Panc1 (cell line): ENCODE measurements around the gene SCAF4. TPM values are rescaled to one million over a fixed set of nuclear protein-coding genes. Genes with fewer than 3 reads are reported as not detected.

ENCODE experiments used
- ATAC-seq: fragments of 200-7000 bp; cut with Tn5 transposase; 2 replicates; pipeline ENCODE4 v1.9.1; 2020; ENCODE audit warnings: mild to moderate bottlenecking, moderate library complexity
- Bru-seq: library from RNA; stranded (reverse); fragments of 400-500 nt; gene quantifications from one replicate; lab custom pipeline; 2021; lab: Mats Ljungman, UMichigan
- BruChase-seq, 2 experiments: library from RNA; stranded (reverse); fragments of 400-500 nt; gene quantifications; one replicate each; lab custom pipeline; 2021; lab: Mats Ljungman, UMichigan
- BruUV-seq: library from RNA; stranded (reverse); fragments of 400-500 nt; replicated peaks from 2 replicates; lab custom pipeline; 2021; lab: Mats Ljungman, UMichigan
- CTCF ChIA-PET: fragments of 300-600 bp; sonication (Branson Sonifier 250); formaldehyde crosslinking; loops from one replicate; lab custom pipeline; 2022; ENCODE audit warnings: antibody characterized with exemption; lab: Charles Lee
- POLR2A ChIA-PET: fragments of 300-600 bp; sonication (Branson Sonifier 250); formaldehyde crosslinking; loops from one replicate; lab custom pipeline; 2022; ENCODE audit warnings: antibody characterized with exemption; lab: Charles Lee
- DNase-seq: peaks from one replicate; pipeline ENCODE4 v3.0.0-alpha.2; 2010; ENCODE audit warnings: low read depth, low spot score
- H3K27ac ChIP-seq: 2 replicates; pipeline ENCODE4 v1.5.1; 2011; ENCODE audit warnings: mild to moderate bottlenecking, low read length, inconsistent platforms
- H3K27me3 ChIP-seq: fragments of 200-500 bp; sonication (Bioruptor generic); 2 replicates; pipeline ENCODE4 v1.6.0; 2014; ENCODE audit warnings: low read length, inconsistent platforms; ENCODE audit not compliant: control insufficient read depth, insufficient read depth
- H3K36me3 ChIP-seq: fragments of 200-500 bp; sonication (Bioruptor generic); 2 replicates; pipeline ENCODE4 v1.5.1; 2014; ENCODE audit warnings: inconsistent platforms, mild to moderate bottlenecking, low read length, moderate library complexity; ENCODE audit not compliant: control insufficient read depth, insufficient read depth
- H3K4me1 ChIP-seq: 2 replicates; pipeline ENCODE4 v1.5.1; 2011; ENCODE audit warnings: inconsistent platforms, mild to moderate bottlenecking, low read length, moderate library complexity; ENCODE audit not compliant: control insufficient read depth, insufficient read depth
- H3K4me3 ChIP-seq, 2 experiments: 2 replicates each; pipeline ENCODE4 v1.5.1; 2011 to 2012; ENCODE audit warnings: low read depth in 2 of 2, low read length in 2 of 2, mild to moderate bottlenecking in 2 of 2, inconsistent platforms in 1 of 2, moderate library complexity in 1 of 2
- H3K9me3 ChIP-seq: fragments of 200-500 bp; sonication (Bioruptor generic); 2 replicates; pipeline ENCODE4 v1.5.1; 2014; ENCODE audit warnings: low read depth, mild to moderate bottlenecking, inconsistent platforms, low read length, moderate library complexity; ENCODE audit not compliant: control insufficient read depth, insufficient read depth
- CTCF ChIP-seq: fragments of 450-650 bp; IDR thresholded peaks from 2 replicates; pipeline ENCODE4 v1.5.1; 2017; ENCODE audit warnings: mild to moderate bottlenecking
- POLR2AphosphoS5 ChIP-seq: IDR thresholded peaks from 2 replicates; pipeline ENCODE4 v1.6.1; 2012; ENCODE audit warnings: mild to moderate bottlenecking, low read depth, low read length, moderate library complexity
- REST ChIP-seq, 2 experiments: IDR thresholded peaks; 2 replicates each; pipeline ENCODE4 v1.6.1; 2011 to 2012; ENCODE audit warnings: low read depth in 2 of 2, control low read depth in 1 of 2, low read length in 1 of 2, mild to moderate bottlenecking in 1 of 2, moderate library complexity in 1 of 2; ENCODE audit not compliant: insufficient read depth in 1 of 2
- SIN3A ChIP-seq: IDR thresholded peaks from 2 replicates; pipeline ENCODE4 v1.6.1; 2012; ENCODE audit warnings: low read depth, mild to moderate bottlenecking, low read length, moderate library complexity, borderline replicate concordance; ENCODE audit not compliant: insufficient read depth
- TCF7L2 ChIP-seq: IDR thresholded peaks from 2 replicates; pipeline ENCODE4 v1.6.1; 2011; ENCODE audit warnings: mild to moderate bottlenecking, low read depth, low read length, inconsistent platforms
- in situ Hi-C: cut with HindIII; loops from 2 replicates; pipeline ENCODE4 v1.10.0; 2016; ENCODE audit warnings: low sequenced_read_pairs, low pct_unique_long_range_greater_than_20kb
- intact Hi-C: fragments of 100-400 bp; cut with micrococcal nuclease; formaldehyde crosslinking; loops from one replicate; pipeline ENCODE4 v1.10.0; 2022; ENCODE audit not compliant: unreplicated experiment
- long read RNA-seq: library from polyadenylated mRNA; unstranded; transcript quantifications from one replicate; pipeline ENCODE4 v2.0.0, GENCODE V29; 2021; ENCODE audit not compliant: unreplicated experiment
- polyA plus RNA-seq: library from polyadenylated mRNA; unstranded; fragments of >200 nt; gene quantifications from one replicate; pipeline ENCODE4 v1.2.1, GENCODE V29; 2012; ENCODE audit warnings: missing spikeins; ENCODE audit not compliant: insufficient read length
- total RNA-seq: library from RNA; stranded (reverse); gene quantifications from one replicate; pipeline ENCODE4 v1.2.1, GENCODE V29; 2021; ENCODE audit not compliant: unreplicated experiment

SCAF4 gene
- 28.4 TPM for total RNA-seq
- 16.8 TPM for polyA plus RNA-seq
- Bru-seq, nascent RNA: percentile 91 among the genes with signal in this experiment
- BruChase-seq, experiment 1, labeled RNA remaining after a 2-hour chase: percentile 83 among the genes with signal in this experiment
- percentile 73 among the genes with signal in this experiment for BruChase-seq, experiment 2, labeled RNA remaining after a 6-hour chase
- long read RNA-seq, full-length matches to known transcripts: 2 of 16 reads
- long read RNA-seq, partial matches to known transcripts: 14 of 16 reads
- long read RNA-seq, other reads (novel, unspliced or antisense): 0 of 16 reads

GRCh38 chr21:31731857-31732596 is at the start of gene SCAF4:
TSS of gene SCAF4 (minus strand) at chr21:31732118. CDS start at chr21:31731692, 426 bp downstream.
- POLR2A ChIA-PET: no interaction called here
- Histone ChIP-seq H3K27ac (peak within 1 kb of the TSS; percentile 90), H3K4me1 (peaks cover 21% of the 10 kb centered on the region), H3K27me3 (no peaks in the 10 kb centered on the region), H3K4me3 (peak within 1 kb of the TSS; percentile 79 to 88), H3K9me3 (no peaks in the 10 kb centered on the region), H3K36me3 (peaks cover 3% of the 10 kb centered on the region; the same call in 1 of the 2 replicates)
- ATAC-seq (peak; percentile 98), DNase-seq (no peak)
- BruUV-seq: no TSS peak
- CTCF ChIA-PET: no interaction called here
- in situ Hi-C loops (no loop called here), intact Hi-C loops (no loop called here)
- TF ChIP-seq TCF7L2 (no peak), REST (IDR thresholded peaks at IDR 0.05; ENCODE audit: insufficient read depth in 1 of 2, low read depth in 2 of 2, low read length in 1 of 2) (no peak), CTCF (no peak), SIN3A (no peak), POLR2AphosphoS5 (peak; percentile 66)

- TF ChIP-seq CTCF (peak; percentile 24; the same call in 1 of the 2 replicates), POLR2AphosphoS5 (no peak)
- Histone ChIP-seq H3K4me1 (no peaks in the 10 kb centered on the region), H3K27ac (no peak overlapping the region), H3K4me3 (no peak overlapping the region), H3K36me3 (no peaks in the 10 kb centered on the region), H3K9me3 (no peaks in the 10 kb centered on the region), H3K27me3 (no peaks in the 10 kb centered on the region)
- CTCF ChIA-PET: interaction anchor here (0.6 kb wide), 1 partner anchor 11 kb away, joined by 4 read pairs; no protein-coding TSS in a partner anchor
- POLR2A ChIA-PET: no interaction called here
- BruUV-seq: no TSS peak
- intact Hi-C loops: loop anchor here (2.0 to 10.0 kb wide), 2 partner anchors 94 to 478 kb away; partner anchors contain the start of gene HUNK
- ATAC-seq (no peak), DNase-seq (no peak)
- in situ Hi-C loops: no loop called here
Measured at GRCh38 chr21:31780944-31781343, 49.0 kb upstream of the SCAF4 start.
